GM23338 (cell line): ENCODE data around the gene SCAMP5.

Experiments
- CREB1 ChIP-seq: fragments of 250-450 bp; sonication (Bioruptor Pico); IDR thresholded peaks from 2 replicates; pipeline ENCODE4 v1.5.0; 2020; ENCODE audit warnings: low read depth, mild to moderate bottlenecking, moderate library complexity
- ETS1 ChIP-seq: IDR thresholded peaks from 2 replicates; pipeline ENCODE4 v1.6.1; 2016; ENCODE audit warnings: antibody characterized with exemption
- EZH2 ChIP-seq: fragments of 200-600 bp; sonication (generic); IDR thresholded peaks from one replicate; pipeline ENCODE4 v1.8.0; 2017; ENCODE audit warnings: antibody characterized with exemption, mild to moderate bottlenecking, low read depth; ENCODE audit not compliant: unreplicated experiment
- EZH2phosphoT487 ChIP-seq: fragments of 200-600 bp; sonication (generic); IDR thresholded peaks from one replicate; pipeline ENCODE4 v1.8.1; 2018; ENCODE audit warnings: antibody characterized with exemption; ENCODE audit not compliant: unreplicated experiment
- JUNB ChIP-seq: IDR thresholded peaks from one replicate; pipeline ENCODE4 v1.6.1; 2016; ENCODE audit warnings: antibody characterized with exemption; ENCODE audit not compliant: unreplicated experiment
- NANOG ChIP-seq: IDR thresholded peaks from 2 replicates; pipeline ENCODE4 v1.6.1; 2016; ENCODE audit warnings: antibody characterized with exemption, borderline replicate concordance
- POLR2AphosphoS5 ChIP-seq: IDR thresholded peaks from 2 replicates; pipeline ENCODE4 v1.6.1; 2016; ENCODE audit warnings: antibody characterized with exemption, low read depth
- STAT1 ChIP-seq: IDR thresholded peaks from one replicate; pipeline ENCODE4 v1.6.1; 2016; ENCODE audit warnings: antibody characterized with exemption; ENCODE audit not compliant: unreplicated experiment
- ZNF114 ChIP-seq: fragments of 250-450 bp; sonication (Bioruptor Pico); IDR thresholded peaks from 2 replicates; pipeline ENCODE4 v1.5.0; 2020; ENCODE audit warnings: mild to moderate bottlenecking, moderate library complexity
- ZNF331 ChIP-seq: fragments of 250-450 bp; sonication (Bioruptor Pico); IDR thresholded peaks from 2 replicates; pipeline ENCODE4 v1.5.0; 2020; ENCODE audit warnings: low read depth, mild to moderate bottlenecking, moderate library complexity
- ZNF462 ChIP-seq: fragments of 250-450 bp; sonication (Bioruptor Pico); IDR thresholded peaks from 2 replicates; pipeline ENCODE4 v1.5.0; 2020; ENCODE audit warnings: mild to moderate bottlenecking, moderate library complexity
- TF ChIP-seq, protein P1 (sequence below), 2 experiments: fragments of 200-600 bp in 1 of 2; sonication (generic) in 1 of 2; conservative IDR thresholded peaks; 2 replicates each; pipeline versions ENCODE4 v1.5.1 to v1.6.1; 2016 to 2017; ENCODE audit warnings: antibody characterized with exemption in 2 of 2, low read depth in 2 of 2, mild to moderate bottlenecking in 2 of 2, moderate library complexity in 1 of 2
- TF ChIP-seq, protein P2 (sequence below): IDR thresholded peaks from one replicate; pipeline ENCODE4 v1.6.1; 2018; ENCODE audit warnings: antibody characterized with exemption; ENCODE audit not compliant: unreplicated experiment

DNA sequence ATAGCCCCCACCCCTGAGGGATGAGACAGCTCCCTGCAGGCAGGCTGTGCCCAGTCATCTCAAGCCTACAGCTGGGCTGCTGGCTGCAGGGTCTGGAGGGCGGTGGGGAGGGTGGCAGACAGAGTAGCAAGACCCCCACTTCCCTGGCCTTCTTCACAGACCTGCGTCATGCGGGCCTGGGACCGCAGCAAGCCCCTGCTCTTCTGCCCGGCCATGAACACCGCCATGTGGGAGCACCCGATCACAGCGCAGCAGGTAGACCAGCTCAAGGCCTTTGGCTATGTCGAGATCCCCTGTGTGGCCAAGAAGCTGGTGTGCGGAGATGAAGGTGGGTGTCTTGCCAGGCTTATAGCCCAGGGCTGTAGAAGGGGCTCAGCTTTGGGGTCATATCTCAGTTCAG, 53.0 kb downstream of the SCAMP5 start:
- TF ChIP-seq, protein P1, sequence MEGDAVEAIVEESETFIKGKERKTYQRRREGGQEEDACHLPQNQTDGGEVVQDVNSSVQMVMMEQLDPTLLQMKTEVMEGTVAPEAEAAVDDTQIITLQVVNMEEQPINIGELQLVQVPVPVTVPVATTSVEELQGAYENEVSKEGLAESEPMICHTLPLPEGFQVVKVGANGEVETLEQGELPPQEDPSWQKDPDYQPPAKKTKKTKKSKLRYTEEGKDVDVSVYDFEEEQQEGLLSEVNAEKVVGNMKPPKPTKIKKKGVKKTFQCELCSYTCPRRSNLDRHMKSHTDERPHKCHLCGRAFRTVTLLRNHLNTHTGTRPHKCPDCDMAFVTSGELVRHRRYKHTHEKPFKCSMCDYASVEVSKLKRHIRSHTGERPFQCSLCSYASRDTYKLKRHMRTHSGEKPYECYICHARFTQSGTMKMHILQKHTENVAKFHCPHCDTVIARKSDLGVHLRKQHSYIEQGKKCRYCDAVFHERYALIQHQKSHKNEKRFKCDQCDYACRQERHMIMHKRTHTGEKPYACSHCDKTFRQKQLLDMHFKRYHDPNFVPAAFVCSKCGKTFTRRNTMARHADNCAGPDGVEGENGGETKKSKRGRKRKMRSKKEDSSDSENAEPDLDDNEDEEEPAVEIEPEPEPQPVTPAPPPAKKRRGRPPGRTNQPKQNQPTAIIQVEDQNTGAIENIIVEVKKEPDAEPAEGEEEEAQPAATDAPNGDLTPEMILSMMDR (conservative IDR thresholded peaks at IDR 0.05; ENCODE audit: low read depth in 2 of 2): no peak
- TF ChIP-seq CREB1 (CRISPR knock-in tag): no peak
- no peak for TF ChIP-seq ZNF462 (CRISPR knock-in tag)
- TF ChIP-seq EZH2: no peak
- TF ChIP-seq POLR2AphosphoS5: no peak
- TF ChIP-seq EZH2phosphoT487: no peak
- TF ChIP-seq, protein P2, sequence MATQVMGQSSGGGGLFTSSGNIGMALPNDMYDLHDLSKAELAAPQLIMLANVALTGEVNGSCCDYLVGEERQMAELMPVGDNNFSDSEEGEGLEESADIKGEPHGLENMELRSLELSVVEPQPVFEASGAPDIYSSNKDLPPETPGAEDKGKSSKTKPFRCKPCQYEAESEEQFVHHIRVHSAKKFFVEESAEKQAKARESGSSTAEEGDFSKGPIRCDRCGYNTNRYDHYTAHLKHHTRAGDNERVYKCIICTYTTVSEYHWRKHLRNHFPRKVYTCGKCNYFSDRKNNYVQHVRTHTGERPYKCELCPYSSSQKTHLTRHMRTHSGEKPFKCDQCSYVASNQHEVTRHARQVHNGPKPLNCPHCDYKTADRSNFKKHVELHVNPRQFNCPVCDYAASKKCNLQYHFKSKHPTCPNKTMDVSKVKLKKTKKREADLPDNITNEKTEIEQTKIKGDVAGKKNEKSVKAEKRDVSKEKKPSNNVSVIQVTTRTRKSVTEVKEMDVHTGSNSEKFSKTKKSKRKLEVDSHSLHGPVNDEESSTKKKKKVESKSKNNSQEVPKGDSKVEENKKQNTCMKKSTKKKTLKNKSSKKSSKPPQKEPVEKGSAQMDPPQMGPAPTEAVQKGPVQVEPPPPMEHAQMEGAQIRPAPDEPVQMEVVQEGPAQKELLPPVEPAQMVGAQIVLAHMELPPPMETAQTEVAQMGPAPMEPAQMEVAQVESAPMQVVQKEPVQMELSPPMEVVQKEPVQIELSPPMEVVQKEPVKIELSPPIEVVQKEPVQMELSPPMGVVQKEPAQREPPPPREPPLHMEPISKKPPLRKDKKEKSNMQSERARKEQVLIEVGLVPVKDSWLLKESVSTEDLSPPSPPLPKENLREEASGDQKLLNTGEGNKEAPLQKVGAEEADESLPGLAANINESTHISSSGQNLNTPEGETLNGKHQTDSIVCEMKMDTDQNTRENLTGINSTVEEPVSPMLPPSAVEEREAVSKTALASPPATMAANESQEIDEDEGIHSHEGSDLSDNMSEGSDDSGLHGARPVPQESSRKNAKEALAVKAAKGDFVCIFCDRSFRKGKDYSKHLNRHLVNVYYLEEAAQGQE: no peak
- no peak for TF ChIP-seq ETS1
- no peak for TF ChIP-seq ZNF114 (CRISPR knock-in tag)
- no peak for TF ChIP-seq JUNB
- no peak for TF ChIP-seq NANOG
- no peak for TF ChIP-seq ZNF331 (CRISPR knock-in tag)
- TF ChIP-seq STAT1: no peak
